ENCODE results near the gene UBE2Z.

GRCh38 chr17:48961516-48962233, 53.5 kb downstream of the UBE2Z start:
- no peak for TF ChIP-seq CTCF (IDR thresholded peaks at IDR 0.05; ENCODE audit: low read depth, low read length)
- no peak for TF ChIP-seq EZH2phosphoT487 (IDR thresholded peaks at IDR 0.05; ENCODE audit: low read depth)
